GM21619 (cell line): Measurements from ENCODE around the gene APOBEC3A.

Source experiments
- ATAC-seq: cut with Tn5 transposase; IDR thresholded peaks from one replicate; pipeline ENCODE4 v1.9.1; 2021; ENCODE audit not compliant: unreplicated experiment

Gene APOBEC3A

DNA sequence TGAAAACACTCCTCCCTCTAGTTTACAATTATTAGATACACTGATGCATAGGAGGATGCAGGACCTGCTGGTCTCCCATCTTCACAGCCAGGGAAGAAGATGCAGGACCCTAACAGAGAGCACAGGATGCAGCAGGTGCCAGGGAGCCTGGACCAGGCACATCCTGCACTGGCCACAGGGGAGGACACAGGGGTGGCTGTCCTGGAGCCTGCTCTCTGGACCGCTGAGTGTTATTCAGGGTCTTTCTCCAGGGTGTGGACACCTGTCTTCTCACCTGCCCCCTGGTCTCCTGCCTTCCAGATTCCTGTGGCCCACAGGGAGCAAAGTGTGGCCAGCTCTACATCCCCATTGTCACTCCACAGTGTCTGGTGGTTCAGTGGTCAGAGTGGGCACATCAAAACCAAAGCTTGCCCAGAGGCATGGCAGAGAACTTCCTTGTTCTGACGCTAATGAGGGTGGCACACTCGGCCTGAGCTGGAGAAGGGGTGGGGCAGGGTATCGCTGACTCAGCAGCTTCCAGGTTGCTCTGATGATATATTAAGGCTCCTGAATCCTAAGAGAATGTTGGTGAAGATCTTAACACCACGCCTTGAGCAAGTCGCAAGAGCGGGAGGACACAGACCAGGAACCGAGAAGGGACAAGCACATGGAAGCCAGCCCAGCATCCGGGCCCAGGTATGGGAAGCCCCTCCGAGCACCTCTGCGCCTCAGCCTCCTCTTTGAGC lies at the start of gene APOBEC3A:
Gene APOBEC3A (plus strand): TSS at position 564 of the 725 bp plus-strand sequence. CDS start 83 bp downstream, at position 647.
- no peak for ATAC-seq

DNA sequence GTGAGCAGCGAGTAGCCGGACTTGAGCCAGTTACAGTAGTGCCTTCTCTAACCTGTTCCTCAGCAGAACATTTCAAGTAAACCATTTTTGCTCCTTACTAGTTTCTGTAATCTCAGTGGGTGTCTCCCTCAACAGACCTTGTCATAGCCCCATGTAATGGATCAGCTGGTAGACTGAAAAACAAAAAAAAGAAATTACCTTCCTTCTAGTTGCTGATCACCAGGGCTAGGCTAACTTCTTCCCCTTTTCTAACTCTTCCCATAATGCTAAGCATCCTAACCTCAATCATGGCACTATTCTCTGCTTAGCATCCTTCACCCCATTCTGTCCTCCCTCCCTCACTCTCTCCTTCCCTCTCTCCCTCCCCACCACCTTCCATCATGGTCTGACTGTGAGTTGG lies 49.6 kb upstream of the APOBEC3A start:
- no peak for ATAC-seq

DNA sequence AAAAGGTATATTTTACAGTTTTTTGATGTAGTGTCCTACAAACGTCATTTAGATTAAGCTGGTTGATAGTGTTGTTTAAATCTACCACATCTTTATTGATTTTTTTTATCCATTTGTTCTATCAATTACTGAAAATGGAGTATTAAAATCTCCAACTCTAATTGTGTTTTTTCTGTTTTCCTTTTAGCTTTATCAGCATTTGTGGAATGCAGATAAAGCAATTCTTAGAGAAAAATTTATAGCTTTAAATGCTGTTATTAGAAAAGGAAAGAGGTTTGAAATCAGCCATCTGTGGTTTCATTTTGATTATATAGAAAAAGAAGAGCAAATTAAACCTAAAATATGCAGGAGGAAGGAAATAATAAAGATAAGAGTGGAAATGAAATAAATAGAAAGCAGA lies 46.0 kb upstream of the APOBEC3A start:
- ATAC-seq = no peak

DNA sequence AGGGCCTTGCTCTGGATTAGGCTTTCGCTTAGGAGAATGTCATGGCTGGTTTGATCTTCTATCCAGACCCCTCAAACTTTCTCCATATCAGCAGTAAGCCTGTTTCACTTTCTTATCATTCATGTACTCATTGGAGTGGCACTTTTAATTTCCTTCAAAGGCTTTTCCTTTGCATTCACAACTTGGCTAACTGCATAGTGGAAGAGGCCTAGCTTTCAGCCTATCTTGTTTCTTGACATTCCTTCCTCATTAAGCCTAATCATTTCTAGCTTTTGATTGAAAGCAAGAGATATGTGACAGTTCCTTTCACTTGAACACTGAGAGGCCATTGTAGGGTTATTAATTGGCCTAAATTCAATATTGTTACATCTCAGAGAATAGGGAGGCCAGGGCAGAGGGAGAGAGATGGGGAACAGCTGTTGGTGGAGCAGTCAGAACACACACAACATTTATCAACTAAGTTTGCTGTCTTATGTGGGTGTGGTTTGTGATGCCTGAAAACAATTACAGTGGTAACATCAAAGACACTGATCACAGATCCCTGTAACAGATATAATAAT lies 37.7 kb upstream of the APOBEC3A start:
- no peak for ATAC-seq

DNA sequence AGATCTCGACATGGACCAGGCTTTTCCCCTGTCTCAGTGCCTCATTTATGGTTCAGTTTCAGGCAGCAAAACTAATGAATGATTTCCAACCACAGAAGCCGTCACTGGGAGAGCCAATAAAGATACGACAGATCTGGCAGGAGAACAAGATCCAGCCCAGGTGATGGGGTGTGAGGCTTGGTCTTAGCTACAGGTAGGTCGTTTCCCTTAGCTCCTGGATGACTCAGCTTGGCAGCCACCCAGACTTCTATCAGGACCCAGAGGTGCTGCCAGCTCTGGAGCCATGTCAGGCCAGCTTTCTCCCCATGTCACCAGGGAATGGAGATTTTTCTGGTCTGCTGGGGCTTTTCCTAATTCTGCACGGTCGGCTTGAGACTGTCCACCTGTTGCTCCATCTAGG lies 36.3 kb upstream of the APOBEC3A start:
- ATAC-seq = no peak

DNA sequence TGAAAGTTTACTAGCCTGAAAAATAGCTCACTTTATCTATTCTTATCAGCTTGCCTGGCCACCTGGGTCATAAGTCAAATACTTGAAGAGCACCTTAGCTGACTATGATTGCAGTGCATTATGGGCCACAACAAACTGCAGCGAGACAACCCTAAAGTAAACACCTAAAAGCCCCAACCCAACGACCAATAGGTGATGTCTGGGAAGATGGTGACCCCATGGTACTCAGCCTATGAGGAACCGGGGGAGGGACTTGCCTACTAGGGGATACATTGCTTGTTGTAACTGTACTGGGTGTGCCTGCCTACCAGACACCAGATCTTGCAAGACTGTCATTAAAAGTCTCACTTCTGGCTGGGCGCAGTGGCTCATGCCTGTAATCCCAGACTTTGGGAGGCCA lies 35.6 kb upstream of the APOBEC3A start:
- ATAC-seq = no peak

DNA sequence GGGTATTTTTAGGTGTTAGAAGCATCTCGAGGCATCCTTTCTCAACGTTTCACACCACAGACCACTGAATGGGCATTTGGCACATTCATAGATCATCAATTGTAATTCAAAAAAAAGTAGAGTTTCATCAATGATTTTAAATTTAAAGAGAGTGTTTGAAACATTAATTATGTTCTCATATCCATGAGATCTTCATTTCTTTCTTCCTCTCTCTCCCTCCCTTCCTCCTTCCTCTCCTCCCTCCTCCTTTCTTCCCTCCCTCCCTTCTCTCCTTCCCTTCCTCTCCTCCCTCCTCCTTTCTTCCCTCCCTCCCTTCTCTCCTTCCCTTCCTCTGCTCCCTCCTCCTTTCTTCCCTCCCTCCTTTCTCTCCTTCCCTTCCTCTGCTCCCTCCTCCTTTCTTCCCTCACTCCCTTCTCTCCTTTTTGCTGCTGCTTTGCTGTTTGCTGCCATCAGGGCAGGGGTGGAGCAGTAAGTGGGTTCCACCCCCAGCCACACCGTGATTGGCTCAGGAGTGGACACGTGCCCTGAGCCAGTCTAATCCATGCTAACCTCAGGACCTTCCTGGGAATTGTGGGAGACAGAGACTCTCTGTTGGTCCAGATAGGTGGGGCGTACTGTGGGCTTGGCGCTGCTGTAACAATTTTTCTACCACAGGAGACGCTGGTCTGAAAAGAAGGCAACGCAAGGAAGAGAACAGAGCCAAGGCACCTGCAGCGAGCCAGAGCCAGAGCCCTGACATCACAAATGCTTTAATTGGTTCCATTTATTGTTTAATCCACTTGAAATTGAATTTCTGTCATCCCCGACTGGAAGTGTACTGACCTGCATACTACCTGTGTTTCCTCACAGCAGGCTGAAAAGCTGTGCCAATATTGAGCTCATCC lies 33.7 kb upstream of the APOBEC3A start:
- ATAC-seq = no peak

DNA sequence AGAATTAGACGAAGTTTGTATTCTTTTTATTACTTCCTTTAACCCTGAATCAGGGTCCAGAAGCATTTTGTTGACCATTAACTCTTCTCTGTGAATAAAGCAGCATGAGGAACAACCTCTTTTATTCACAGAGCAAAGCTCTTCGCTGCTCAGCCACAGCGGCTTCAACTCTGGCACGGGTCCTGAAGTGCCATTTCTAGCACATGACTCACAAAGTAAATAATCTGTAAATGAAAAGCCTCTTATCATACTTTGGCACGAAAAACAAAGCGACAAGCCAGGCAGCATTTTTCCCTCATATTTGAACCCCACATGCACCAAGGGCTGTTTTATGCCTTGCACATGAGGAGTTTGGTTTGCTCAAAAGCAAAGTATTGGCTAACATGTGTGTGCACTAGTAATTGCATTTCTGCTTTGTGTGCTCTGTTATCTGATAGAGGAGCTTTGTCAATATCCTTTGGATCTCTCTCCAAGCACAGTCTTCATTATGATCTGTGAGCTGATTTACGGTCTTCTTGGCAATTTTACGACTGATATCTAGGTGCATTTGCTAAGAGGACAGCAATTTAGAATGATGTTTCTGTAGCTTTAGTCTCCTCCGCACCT lies 33.0 kb upstream of the APOBEC3A start:
- ATAC-seq = no peak

DNA sequence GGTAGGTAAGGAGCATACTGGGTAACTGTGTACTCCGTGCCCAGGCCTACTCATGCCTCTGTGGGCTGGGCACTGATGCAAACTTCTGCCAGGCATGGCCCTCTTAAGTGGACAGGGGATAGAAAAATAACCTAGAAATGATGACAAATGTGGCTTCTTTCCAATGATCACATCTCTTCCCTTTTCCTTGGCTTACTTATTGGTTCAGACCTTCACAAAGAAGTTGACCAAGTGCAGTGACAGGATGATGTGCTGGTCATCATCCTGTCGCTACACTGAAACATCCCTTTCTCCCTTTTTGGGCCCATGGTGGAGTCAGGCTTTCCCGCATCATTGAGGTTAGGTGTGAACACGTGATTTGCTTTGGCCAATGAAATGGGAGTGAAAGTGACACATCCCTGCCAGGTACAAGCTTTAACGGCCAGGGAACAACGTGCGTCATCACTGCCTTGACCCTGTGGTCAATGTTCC lies 31.8 kb upstream of the APOBEC3A start:
- ATAC-seq = no peak

DNA sequence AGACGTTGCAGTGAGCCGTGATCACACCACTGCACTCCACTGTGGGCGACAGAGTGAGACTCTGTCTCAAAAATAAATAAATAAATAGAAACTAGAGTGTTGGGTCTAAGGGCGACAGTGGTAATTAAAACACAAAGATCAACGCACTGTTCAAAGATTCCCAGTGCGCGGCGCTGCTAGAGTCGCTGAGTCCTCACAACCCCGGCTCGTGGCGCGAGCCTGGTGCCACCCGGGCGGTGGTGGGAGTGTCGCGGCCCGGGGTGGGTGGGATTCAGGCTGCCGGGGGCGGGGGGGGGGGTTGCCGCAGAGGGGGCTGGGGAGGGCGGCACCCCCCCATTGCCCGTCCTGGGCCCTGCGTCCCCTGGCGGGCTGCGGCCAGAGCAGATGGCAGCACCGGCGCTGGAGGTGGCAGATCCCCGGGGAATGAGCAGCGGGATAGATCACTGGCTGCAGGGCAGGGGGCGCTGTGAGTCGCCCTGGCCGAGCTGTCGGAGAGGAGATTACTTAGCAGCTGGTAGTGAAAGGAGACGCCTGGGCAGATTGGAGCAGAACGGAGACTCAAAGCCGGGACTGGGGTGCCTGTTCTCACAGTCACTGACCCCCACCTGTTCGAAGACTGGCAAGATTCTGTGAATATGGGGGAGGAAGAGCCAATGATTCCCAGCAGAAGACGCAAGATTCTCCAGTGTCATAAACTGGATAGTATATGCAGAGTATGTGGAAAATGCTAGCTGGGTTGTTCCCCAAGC lies 30.2 kb upstream of the APOBEC3A start:
- no peak for ATAC-seq

DNA sequence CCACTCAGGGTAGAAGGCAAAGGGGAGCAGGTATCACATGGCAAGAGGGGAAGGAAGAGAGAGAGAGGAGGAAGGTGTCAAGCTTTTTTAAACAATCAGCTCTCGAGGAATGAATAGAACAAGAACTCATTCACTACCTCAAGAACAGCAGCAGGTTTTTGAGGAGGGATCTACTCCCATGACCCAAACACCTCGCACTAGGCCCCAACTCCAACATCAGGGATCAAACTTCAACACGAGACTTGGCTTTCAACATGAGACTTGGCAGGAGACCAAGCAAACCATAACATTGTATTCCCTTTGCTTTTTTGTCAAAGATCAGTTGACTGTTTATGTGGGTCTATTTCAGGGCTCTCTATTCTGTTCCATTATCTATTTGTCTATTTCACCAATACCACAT lies 26.9 kb upstream of the APOBEC3A start:
- no peak for ATAC-seq

DNA sequence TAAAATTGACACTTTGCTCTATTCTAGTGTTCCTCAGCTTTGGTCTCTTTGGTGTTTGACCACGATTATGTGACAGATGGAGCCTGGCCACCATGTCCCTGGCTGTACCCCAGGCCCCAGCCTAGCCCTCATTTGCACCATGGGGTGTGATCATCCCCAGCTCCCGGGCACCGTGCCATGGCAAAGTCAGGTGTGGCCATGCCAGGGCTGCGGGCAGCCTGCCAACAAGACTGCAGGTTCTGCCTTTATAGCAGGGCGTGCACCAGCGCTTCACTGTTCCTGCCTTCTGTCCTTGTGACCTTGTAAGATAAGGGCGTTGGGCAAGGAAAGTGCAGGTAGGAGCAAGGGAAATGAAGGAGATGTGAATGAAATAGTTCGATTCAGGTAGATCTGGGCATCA lies 22.4 kb upstream of the APOBEC3A start:
- no peak for ATAC-seq

DNA sequence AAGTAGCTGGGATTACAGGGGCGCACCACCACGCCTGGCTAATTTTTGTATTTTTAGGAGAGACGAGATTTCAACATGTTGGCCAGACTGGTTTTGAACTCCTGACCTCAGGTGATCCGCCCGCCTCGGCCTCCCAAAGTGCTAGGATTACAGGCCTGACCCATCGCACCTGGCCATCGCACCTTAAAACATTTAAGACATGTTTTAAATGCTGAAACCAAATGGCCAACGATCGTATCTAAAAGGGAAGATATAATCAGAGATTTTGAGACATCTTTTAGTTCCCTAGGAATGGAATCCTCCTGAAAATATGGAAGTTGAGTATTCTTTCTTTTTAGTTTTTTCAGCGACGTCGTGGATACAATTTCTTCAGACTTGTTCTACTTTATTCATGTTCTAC lies 21.8 kb upstream of the APOBEC3A start:
- ATAC-seq = no peak

DNA sequence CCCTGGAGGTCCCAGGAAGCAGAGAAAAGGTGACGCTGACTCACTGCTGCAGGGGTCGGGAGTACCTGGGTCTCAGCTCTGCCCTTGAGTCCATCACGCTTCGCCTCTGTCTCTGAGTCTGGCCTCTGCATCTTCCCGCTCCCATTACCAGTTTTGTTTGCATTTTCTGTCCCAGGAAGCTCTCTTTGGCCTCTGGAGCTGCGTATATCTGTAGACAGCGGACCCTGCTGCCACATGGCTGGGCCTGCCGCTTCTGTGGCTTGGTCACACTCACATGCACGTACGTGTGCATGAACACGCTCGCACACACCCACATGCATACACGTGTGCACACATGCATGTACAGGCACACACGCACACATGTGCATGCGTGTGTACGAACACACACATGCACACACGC lies 20.8 kb upstream of the APOBEC3A start:
- no peak for ATAC-seq

DNA sequence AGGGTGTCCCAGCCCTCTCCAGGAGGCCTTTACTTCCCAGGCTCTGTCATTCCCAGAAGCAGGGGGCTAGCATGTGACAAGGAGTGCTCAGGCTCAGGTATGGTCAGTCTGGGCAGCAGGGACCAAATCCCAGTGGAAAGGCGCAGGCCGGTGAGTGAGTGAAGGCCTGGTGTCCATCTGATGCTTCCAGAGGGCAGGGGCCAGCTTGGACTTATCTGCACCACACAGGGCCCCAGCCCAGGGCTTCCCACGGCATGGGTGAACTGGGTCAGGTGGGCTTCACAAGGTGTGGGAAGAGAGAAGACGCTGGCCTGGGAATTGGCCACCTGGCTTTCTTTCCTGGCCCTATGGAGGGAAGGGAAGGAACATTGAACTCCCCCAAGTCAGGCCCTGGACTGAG lies 20.4 kb upstream of the APOBEC3A start:
- no peak for ATAC-seq

DNA sequence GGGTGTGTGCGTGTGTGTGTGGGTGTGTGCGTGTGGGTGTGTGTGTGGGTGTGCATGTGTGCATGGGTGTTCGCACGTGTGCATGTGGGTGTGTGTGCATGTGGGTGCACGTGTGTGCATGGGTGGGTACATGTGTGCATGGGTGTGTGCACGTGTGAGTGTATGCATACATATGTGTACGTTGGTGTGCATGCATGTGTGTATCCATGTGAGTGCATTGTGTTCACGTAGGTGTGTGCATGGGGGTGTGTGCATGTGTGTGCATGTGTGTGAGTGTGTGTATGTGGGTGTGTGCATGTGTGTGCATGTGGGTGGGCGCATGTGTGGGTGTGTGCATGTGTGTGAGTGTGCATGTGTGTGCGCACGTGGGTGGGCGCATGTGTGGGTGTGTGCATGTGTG lies 19.9 kb upstream of the APOBEC3A start:
- no peak for ATAC-seq

DNA sequence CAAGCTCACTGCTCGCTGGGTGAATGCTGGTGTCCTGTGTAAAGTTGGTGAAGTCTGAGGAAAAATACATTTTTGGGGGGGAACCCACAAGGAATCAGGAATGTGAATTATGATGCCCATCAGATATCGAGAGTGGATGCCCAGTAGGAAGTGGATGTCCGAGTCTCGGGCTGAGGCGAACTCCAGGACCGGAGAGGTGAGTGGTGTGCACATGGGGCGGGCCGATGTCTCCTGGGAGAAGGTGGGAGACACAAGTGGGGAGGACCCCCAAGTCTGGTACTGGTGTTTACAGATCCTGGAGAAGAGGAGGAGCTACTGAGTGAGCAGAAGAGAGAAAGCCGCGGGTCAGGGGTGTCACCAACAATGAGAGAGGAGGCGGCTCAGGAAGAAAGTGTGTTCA lies 19.2 kb upstream of the APOBEC3A start:
- no peak for ATAC-seq

DNA sequence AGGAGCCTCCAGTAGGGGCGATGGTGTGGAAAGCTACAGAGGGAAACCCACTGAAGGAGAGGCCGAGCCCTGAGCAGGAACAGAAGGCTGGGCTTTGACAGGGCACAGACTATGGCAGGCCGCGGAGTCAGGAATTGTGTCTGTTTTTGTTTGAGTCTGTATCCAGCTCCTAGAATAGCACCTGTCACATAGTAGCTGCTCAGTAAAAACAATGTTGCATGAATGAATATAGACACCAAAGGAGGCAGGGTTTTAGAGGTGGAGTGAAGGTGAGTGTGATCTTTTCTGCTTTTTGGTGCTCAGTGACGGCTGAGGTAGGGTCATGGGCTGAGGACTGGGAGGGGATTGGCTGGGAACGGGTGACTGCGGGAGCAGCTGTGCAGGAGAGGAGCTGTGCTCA lies 18.5 kb upstream of the APOBEC3A start:
- no peak for ATAC-seq

DNA sequence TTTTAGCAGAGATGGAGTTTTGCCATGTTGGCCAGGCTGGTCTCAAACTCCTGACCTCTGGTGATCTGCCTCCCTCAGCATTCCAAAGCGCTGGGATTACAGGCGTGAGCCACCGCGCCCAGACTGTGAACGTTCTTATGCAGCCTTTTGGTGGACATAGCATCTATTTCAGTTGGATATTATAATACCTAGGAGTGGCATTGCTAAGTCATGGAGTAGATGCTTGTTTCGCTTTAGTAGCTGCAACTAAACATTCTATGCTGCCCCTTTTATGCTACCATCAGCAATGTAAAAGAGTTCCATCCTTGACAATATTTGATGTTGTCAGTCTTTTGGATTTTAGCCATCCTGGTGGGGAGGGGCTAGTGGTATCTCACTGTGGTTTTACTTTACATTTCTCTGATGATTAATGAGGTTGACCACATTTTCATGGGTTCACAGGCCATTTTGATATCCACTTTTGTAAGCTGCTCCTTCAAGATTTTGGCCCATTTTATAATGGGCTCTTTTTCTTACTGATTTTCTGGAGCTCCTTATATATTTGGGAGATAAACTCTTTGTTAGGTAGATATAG lies 16.5 kb upstream of the APOBEC3A start:
- ATAC-seq = no peak

DNA sequence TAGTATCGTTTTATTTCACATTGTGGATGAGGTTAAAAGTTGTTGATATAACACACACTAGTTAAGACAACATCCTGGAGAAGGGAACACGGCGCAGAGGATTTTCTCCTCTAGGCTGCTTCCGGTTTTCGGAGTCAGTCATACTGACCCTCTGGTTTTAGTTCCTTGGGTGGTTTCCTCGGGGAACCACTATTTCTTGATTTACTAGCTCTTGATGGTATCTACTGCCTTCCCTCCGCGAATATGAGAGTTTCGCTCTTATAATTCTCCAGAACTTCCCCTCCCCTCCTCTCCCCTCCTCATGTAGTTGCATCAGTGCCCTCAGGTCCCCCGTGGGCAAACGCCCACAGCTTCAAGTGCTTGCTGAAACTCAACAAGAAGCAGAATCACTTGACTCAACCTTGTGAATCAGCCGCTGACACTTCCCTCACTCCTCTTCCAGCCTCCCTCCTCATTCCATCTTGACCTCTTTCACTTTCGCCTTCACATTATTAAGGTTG lies 15.9 kb upstream of the APOBEC3A start:
- no peak for ATAC-seq
